ENCODE results near the gene HOXB13. TPM values are rescaled to one million over a fixed set of nuclear protein-coding genes. Genes with fewer than 3 reads are reported as not detected.

Gene HOXB13
- polyA plus RNA-seq, 1 donor from 2014 or later, result not detected

GRCh38 chr17:48704361-48705248, 23.9 kb downstream of the HOXB13 start:
- no peaks in the 10 kb centered on the region for H3K79me2 ChIP-seq (replicated peaks; ENCODE audit: insufficient read depth, low read length)
- TF ChIP-seq REST (IDR thresholded peaks at IDR 0.05; ENCODE audit: borderline replicate concordance), result no peak
- no peak for TF ChIP-seq RAD21 (conservative IDR thresholded peaks at IDR 0.05)
- TF ChIP-seq CTCF (IDR thresholded peaks at IDR 0.05; ENCODE audit: poor library complexity, severe bottlenecking), result no peak
- no peak for TF ChIP-seq EZH2 (IDR thresholded peaks at IDR 0.05; ENCODE audit: borderline replicate concordance, insufficient read depth, low read length, poor library complexity, severe bottlenecking)
- no peak for TF ChIP-seq POLR2AphosphoS5 (IDR thresholded peaks at IDR 0.05)
- TF ChIP-seq TAF1 (IDR thresholded peaks at IDR 0.05; ENCODE audit: low read depth), result no peak
- no peak for TF ChIP-seq MXI1 (conservative IDR thresholded peaks at IDR 0.05; ENCODE audit: poor library complexity, severe bottlenecking)
- TF ChIP-seq EP300 (conservative IDR thresholded peaks at IDR 0.05; ENCODE audit: poor library complexity, severe bottlenecking), result no peak
- no peak for TF ChIP-seq SMC3 (conservative IDR thresholded peaks at IDR 0.05; ENCODE audit: poor library complexity)
- H3K4me3 ChIP-seq (ENCODE audit: low read length), result no peak overlapping the region
- no peaks in the 10 kb centered on the region for H3K36me3 ChIP-seq (ENCODE audit: insufficient read depth, low read length)
- H3K9ac ChIP-seq (ENCODE audit: low read length), result no peak overlapping the region
- H3F3A ChIP-seq (ENCODE audit: insufficient read depth, low read length, poor library complexity, severe bottlenecking), result no peaks in the 10 kb centered on the region
- H3K27ac ChIP-seq (ENCODE audit: low read length), result no peak overlapping the region
- H3K4me2 ChIP-seq (ENCODE audit: low read length), result no peak overlapping the region
- H2AFZ ChIP-seq (ENCODE audit: low read depth, low read length), result no peak overlapping the region
- no peaks in the 10 kb centered on the region for H3K9me2 ChIP-seq (ENCODE audit: insufficient read depth, low read length)
- H3K27me3 ChIP-seq (ENCODE audit: insufficient read depth, low read depth, low read length), result peaks cover 61% of the 10 kb centered on the region
- H4K20me1 ChIP-seq (ENCODE audit: insufficient read depth), result no peaks in the 10 kb centered on the region
- H3K9me3 ChIP-seq (ENCODE audit: low read length), result no peaks in the 10 kb centered on the region

GRCh38 chr17:48701864-48702532, 26.6 kb downstream of the HOXB13 start:
- Histone ChIP-seq H3K4me3 (ENCODE audit: low read length) (no peak overlapping the region), H3K9me2 (ENCODE audit: insufficient read depth, low read length) (no peaks in the 10 kb centered on the region), H3K27me3 (ENCODE audit: insufficient read depth, low read depth, low read length) (peaks cover 46% of the 10 kb centered on the region), H3K79me2 (replicated peaks; ENCODE audit: insufficient read depth, low read length) (no peaks in the 10 kb centered on the region), H3K4me2 (ENCODE audit: low read length) (no peak overlapping the region), H3K9me3 (ENCODE audit: low read length) (no peaks in the 10 kb centered on the region), H3K9ac (ENCODE audit: low read length) (no peak overlapping the region), H3K27ac (ENCODE audit: low read length) (no peak overlapping the region), H4K20me1 (ENCODE audit: insufficient read depth) (no peaks in the 10 kb centered on the region), H3K36me3 (ENCODE audit: insufficient read depth, low read length) (no peaks in the 10 kb centered on the region), H2AFZ (ENCODE audit: low read depth, low read length) (no peak overlapping the region), H3F3A (ENCODE audit: insufficient read depth, low read length, poor library complexity, severe bottlenecking) (no peaks in the 10 kb centered on the region)
- TF ChIP-seq MXI1 (conservative IDR thresholded peaks at IDR 0.05; ENCODE audit: poor library complexity, severe bottlenecking), result no peak

Measured in neural cell (in vitro differentiated cells).